Liver (tissue), 9 donors: ENCODE data around the gene MBLAC2. TPM values are rescaled to one million over a fixed set of nuclear protein-coding genes. Genes with fewer than 3 reads are reported as not detected.

ENCODE experiments used
- DNase-seq: peaks from one replicate; pipeline ENCODE4 v3.0.0-alpha.2; 2017; ENCODE audit warnings: low spot score
- H3K27ac ChIP-seq, 2 donors: one replicate each; pipeline ENCODE4 v1.7.0; 2013; ENCODE audit warnings: inconsistent platforms in 2 of 2, low read length in 2 of 2, control low read depth in 1 of 2, low read depth in 1 of 2, mild to moderate bottlenecking in 1 of 2
- H3K27me3 ChIP-seq, 4 donors: one replicate each; pipeline versions ENCODE4 v1.6.1 to v1.7.0; 2013; ENCODE audit warnings: low read length in 3 of 4, inconsistent platforms in 1 of 4, mild to moderate bottlenecking in 1 of 4, moderate library complexity in 1 of 4; ENCODE audit not compliant: control insufficient read depth in 4 of 4, insufficient read depth in 4 of 4
- H3K36me3 ChIP-seq, 4 donors: one replicate each; pipeline versions ENCODE4 v1.6.1 to v1.7.0; 2013; ENCODE audit warnings: low read length in 3 of 4, mild to moderate bottlenecking in 3 of 4, low read depth in 1 of 4, moderate library complexity in 1 of 4; ENCODE audit not compliant: control insufficient read depth in 4 of 4, insufficient read depth in 3 of 4
- H3K4me1 ChIP-seq, 4 donors: one replicate each; pipeline versions ENCODE4 v1.6.1 to v1.7.0; 2013; ENCODE audit warnings: low read length in 3 of 4, mild to moderate bottlenecking in 3 of 4, moderate library complexity in 1 of 4; ENCODE audit not compliant: control insufficient read depth in 4 of 4, insufficient read depth in 4 of 4
- H3K4me3 ChIP-seq, 3 donors: one replicate each; pipeline versions ENCODE4 v1.6.1 to v1.7.0; 2013; ENCODE audit warnings: low read length in 3 of 3, control low read depth in 1 of 3, low read depth in 1 of 3, mild to moderate bottlenecking in 1 of 3
- H3K9ac ChIP-seq, 2 donors: one replicate each; pipeline ENCODE4 v1.7.0; 2013; ENCODE audit warnings: low read length in 2 of 2, mild to moderate bottlenecking in 2 of 2, moderate library complexity in 2 of 2, control low read depth in 1 of 2, low read depth in 1 of 2
- H3K9me3 ChIP-seq, 4 donors: one replicate each; pipeline versions ENCODE4 v1.6.1 to v1.7.0; 2013; ENCODE audit warnings: low read length in 3 of 4; ENCODE audit not compliant: control insufficient read depth in 4 of 4
- EGR1 ChIP-seq, 2 donors: IDR thresholded peaks; 2 replicates each; pipeline ENCODE4 v1.6.1; 2016 to 2018; ENCODE audit warnings: antibody characterized with exemption in 2 of 2, low read depth in 2 of 2
- FOXA1 ChIP-seq: IDR thresholded peaks from 2 replicates; pipeline ENCODE4 v1.6.1; 2016; ENCODE audit warnings: antibody characterized with exemption
- FOXA2 ChIP-seq: IDR thresholded peaks from 2 replicates; pipeline ENCODE4 v1.6.1; 2016; ENCODE audit warnings: antibody characterized with exemption
- GABPA ChIP-seq, 2 donors: IDR thresholded peaks in 1 of 2; conservative IDR thresholded peaks in 1 of 2; 2 replicates each; pipeline ENCODE4 v1.6.1; 2016; ENCODE audit warnings: antibody characterized with exemption in 2 of 2, mild to moderate bottlenecking in 1 of 2, moderate library complexity in 1 of 2
- HNF4A ChIP-seq, 2 donors: conservative IDR thresholded peaks; 2 replicates each; pipeline ENCODE4 v1.6.1; 2016; ENCODE audit warnings: antibody characterized with exemption in 2 of 2, mild to moderate bottlenecking in 2 of 2
- HNF4G ChIP-seq: IDR thresholded peaks from 2 replicates; pipeline ENCODE4 v1.6.1; 2016; ENCODE audit warnings: antibody characterized with exemption
- JUND ChIP-seq, 2 donors: IDR thresholded peaks; 2 replicates each; pipeline ENCODE4 v1.6.1; 2016; ENCODE audit warnings: antibody characterized with exemption in 2 of 2
- NR2F2 ChIP-seq: IDR thresholded peaks from 2 replicates; pipeline ENCODE4 v1.6.1; 2016; ENCODE audit warnings: antibody characterized with exemption
- RAD21 ChIP-seq, 2 donors: IDR thresholded peaks; 2 replicates each; pipeline ENCODE4 v1.6.1; 2016; ENCODE audit warnings: antibody characterized with exemption in 2 of 2, mild to moderate bottlenecking in 2 of 2
- RXRA ChIP-seq, 2 donors: IDR thresholded peaks; 2 replicates each; pipeline ENCODE4 v1.6.1; 2017 to 2018; ENCODE audit warnings: antibody characterized with exemption in 2 of 2, mild to moderate bottlenecking in 1 of 2
- SP1 ChIP-seq: IDR thresholded peaks from 2 replicates; pipeline ENCODE4 v1.6.1; 2018; ENCODE audit warnings: antibody characterized with exemption, mild to moderate bottlenecking
- TAF1 ChIP-seq: conservative IDR thresholded peaks from 2 replicates; pipeline ENCODE4 v1.6.1; 2016; ENCODE audit warnings: antibody characterized with exemption, mild to moderate bottlenecking
- YY1 ChIP-seq: IDR thresholded peaks from 2 replicates; pipeline ENCODE4 v1.6.1; 2016; ENCODE audit warnings: antibody characterized with exemption, mild to moderate bottlenecking
- WGBS: extraction: QIAGEN DNeasy Blood & Tissue Kit; methylation state at CpG from one replicate; pipeline ENCODE4 v1.1.7; 2013; 5-methylcytosine and 5-hydroxymethylcytosine counted together
- polyA plus RNA-seq, 2 donors: library from polyadenylated mRNA; stranded (reverse) in 1 of 2; unstranded in 1 of 2; fragments of 200-250 nt in 1 of 2; fragments of >200 nt in 1 of 2; fragmentation: Nextera tagmentation in 1 of 2; extraction: Ambion mirVana in 1 of 2; gene quantifications; one replicate each; pipeline versions ENCODE4 v1.2.1 to v1.2.3, GENCODE V29; 2013 to 2015
- total RNA-seq, 2 donors: library from RNA; depleted of rRNA; stranded (reverse); fragments of >200 nt; gene quantifications; one replicate each; pipeline ENCODE4 v1.2.3, GENCODE V29; 2014
- TF ChIP-seq, protein P1 (sequence below): IDR thresholded peaks from 2 replicates; pipeline ENCODE4 v1.6.1; 2016; ENCODE audit warnings: antibody characterized with exemption
- TF ChIP-seq, protein P2 (sequence below): IDR thresholded peaks from 2 replicates; pipeline ENCODE4 v1.6.1; 2016; ENCODE audit warnings: antibody characterized with exemption
- TF ChIP-seq, protein P3 (sequence below): IDR thresholded peaks from 2 replicates; pipeline ENCODE4 v1.6.1; 2016; ENCODE audit warnings: antibody characterized with exemption
- TF ChIP-seq, protein P4 (sequence below): fragments of 150-350 bp; IDR thresholded peaks from 2 replicates; pipeline ENCODE4 v1.5.1; 2017; ENCODE audit warnings: improper control_type of control experiment, low read depth, low read length; ENCODE audit not compliant: missing input control
- TF ChIP-seq, protein P5 (sequence below): IDR thresholded peaks from 2 replicates; pipeline ENCODE4 v1.6.1; 2016; ENCODE audit warnings: antibody characterized with exemption, mild to moderate bottlenecking
- donor health status: healthy.
- donor health status: healthy.
- donor health status: healthy.
- donor health status: healthy.
- donor health status: healthy.

The MBLAC2 gene
- total and polyA plus RNA-seq, 4 donors: 2.6 to 4.6 (median 4.0) TPM

DNA sequence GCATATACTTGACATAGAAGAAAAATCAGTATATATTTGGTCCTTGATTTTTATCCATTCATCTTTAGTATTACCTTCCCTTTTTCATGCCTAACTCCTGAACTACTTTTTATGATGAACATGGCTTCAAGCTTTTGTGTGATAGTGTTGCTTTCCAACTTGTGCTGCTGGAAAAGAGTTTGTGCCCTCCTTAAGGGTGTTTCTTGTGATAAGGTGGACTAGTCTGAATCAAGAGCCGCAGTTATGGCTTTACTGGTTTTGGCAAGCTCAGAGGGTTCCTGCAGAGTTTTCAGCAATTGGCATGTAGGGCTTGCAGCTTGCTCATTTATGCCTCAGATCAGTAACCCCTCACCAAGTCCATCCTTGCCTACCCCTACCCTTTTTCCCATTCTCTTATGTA, 20.6 kb upstream of the MBLAC2 start:
- Histone ChIP-seq H3K4me3 (no peak overlapping the region), H3K9me3 (no peaks in the 10 kb centered on the region), H3K27ac (no peak overlapping the region), H3K4me1 (no peaks in the 10 kb centered on the region), H3K27me3 (no peaks in the 10 kb centered on the region), H3K36me3 (no peaks in the 10 kb centered on the region), H3K9ac (no peak overlapping the region)
- 100% methylated on average over 1 of the region's 1 CpG for WGBS
- DNase-seq: no peak
- no peak for TF ChIP-seq EGR1 (IDR thresholded peaks at IDR 0.05; ENCODE audit: low read depth in 2 of 2)
- TF ChIP-seq, protein P1, sequence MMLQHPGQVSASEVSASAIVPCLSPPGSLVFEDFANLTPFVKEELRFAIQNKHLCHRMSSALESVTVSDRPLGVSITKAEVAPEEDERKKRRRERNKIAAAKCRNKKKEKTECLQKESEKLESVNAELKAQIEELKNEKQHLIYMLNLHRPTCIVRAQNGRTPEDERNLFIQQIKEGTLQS: no peak

DNA sequence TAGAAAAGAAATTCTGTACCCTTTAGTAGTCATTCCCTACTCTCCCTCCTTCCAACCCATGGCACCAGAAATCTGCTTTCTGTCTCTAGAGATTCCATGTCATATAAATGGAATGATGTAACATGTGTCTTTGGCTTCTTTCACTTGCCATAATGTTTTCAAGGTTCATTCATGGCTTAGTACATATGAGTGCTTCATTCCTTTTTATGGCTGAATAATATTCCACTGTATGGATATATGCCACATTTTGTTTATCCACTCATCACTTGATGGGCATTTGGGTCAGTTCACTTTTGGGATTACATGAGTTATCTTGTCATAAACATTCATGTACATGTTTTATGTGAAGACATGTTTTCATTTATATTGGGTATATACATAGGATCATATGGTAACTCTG, 19.5 kb upstream of the MBLAC2 start:
- H3K9me3 ChIP-seq: no peaks in the 10 kb centered on the region
- H3K27me3 ChIP-seq: no peaks in the 10 kb centered on the region
- no peak overlapping the region for H3K27ac ChIP-seq
- H3K4me1 ChIP-seq: no peaks in the 10 kb centered on the region
- TF ChIP-seq GABPA (IDR thresholded peaks at IDR 0.05 in 1 of 2, conservative IDR thresholded peaks at IDR 0.05 in 1 of 2): no peak
- no peak for TF ChIP-seq RAD21 (IDR thresholded peaks at IDR 0.05)
- TF ChIP-seq, protein P2, sequence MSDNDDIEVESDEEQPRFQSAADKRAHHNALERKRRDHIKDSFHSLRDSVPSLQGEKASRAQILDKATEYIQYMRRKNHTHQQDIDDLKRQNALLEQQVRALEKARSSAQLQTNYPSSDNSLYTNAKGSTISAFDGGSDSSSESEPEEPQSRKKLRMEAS: no peak
- TF ChIP-seq SP1: no peak
- TF ChIP-seq HNF4A (conservative IDR thresholded peaks at IDR 0.05): no peak
- TF ChIP-seq EGR1 (IDR thresholded peaks at IDR 0.05; ENCODE audit: low read depth in 2 of 2): no peak
- no peak for TF ChIP-seq HNF4G
- no peak for TF ChIP-seq YY1
- TF ChIP-seq RXRA (IDR thresholded peaks at IDR 0.05): no peak
- no peak for TF ChIP-seq FOXA2
- no peak for TF ChIP-seq FOXA1
- no peak for TF ChIP-seq TAF1
- TF ChIP-seq, protein P3, sequence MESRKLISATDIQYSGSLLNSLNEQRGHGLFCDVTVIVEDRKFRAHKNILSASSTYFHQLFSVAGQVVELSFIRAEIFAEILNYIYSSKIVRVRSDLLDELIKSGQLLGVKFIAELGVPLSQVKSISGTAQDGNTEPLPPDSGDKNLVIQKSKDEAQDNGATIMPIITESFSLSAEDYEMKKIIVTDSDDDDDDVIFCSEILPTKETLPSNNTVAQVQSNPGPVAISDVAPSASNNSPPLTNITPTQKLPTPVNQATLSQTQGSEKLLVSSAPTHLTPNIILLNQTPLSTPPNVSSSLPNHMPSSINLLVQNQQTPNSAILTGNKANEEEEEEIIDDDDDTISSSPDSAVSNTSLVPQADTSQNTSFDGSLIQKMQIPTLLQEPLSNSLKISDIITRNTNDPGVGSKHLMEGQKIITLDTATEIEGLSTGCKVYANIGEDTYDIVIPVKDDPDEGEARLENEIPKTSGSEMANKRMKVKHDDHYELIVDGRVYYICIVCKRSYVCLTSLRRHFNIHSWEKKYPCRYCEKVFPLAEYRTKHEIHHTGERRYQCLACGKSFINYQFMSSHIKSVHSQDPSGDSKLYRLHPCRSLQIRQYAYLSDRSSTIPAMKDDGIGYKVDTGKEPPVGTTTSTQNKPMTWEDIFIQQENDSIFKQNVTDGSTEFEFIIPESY: no peak
- TF ChIP-seq, protein P1: no peak
- TF ChIP-seq, protein P4, sequence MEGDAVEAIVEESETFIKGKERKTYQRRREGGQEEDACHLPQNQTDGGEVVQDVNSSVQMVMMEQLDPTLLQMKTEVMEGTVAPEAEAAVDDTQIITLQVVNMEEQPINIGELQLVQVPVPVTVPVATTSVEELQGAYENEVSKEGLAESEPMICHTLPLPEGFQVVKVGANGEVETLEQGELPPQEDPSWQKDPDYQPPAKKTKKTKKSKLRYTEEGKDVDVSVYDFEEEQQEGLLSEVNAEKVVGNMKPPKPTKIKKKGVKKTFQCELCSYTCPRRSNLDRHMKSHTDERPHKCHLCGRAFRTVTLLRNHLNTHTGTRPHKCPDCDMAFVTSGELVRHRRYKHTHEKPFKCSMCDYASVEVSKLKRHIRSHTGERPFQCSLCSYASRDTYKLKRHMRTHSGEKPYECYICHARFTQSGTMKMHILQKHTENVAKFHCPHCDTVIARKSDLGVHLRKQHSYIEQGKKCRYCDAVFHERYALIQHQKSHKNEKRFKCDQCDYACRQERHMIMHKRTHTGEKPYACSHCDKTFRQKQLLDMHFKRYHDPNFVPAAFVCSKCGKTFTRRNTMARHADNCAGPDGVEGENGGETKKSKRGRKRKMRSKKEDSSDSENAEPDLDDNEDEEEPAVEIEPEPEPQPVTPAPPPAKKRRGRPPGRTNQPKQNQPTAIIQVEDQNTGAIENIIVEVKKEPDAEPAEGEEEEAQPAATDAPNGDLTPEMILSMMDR: no peak
- TF ChIP-seq NR2F2: no peak
- TF ChIP-seq, protein P5, sequence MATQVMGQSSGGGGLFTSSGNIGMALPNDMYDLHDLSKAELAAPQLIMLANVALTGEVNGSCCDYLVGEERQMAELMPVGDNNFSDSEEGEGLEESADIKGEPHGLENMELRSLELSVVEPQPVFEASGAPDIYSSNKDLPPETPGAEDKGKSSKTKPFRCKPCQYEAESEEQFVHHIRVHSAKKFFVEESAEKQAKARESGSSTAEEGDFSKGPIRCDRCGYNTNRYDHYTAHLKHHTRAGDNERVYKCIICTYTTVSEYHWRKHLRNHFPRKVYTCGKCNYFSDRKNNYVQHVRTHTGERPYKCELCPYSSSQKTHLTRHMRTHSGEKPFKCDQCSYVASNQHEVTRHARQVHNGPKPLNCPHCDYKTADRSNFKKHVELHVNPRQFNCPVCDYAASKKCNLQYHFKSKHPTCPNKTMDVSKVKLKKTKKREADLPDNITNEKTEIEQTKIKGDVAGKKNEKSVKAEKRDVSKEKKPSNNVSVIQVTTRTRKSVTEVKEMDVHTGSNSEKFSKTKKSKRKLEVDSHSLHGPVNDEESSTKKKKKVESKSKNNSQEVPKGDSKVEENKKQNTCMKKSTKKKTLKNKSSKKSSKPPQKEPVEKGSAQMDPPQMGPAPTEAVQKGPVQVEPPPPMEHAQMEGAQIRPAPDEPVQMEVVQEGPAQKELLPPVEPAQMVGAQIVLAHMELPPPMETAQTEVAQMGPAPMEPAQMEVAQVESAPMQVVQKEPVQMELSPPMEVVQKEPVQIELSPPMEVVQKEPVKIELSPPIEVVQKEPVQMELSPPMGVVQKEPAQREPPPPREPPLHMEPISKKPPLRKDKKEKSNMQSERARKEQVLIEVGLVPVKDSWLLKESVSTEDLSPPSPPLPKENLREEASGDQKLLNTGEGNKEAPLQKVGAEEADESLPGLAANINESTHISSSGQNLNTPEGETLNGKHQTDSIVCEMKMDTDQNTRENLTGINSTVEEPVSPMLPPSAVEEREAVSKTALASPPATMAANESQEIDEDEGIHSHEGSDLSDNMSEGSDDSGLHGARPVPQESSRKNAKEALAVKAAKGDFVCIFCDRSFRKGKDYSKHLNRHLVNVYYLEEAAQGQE: no peak
- no peak for TF ChIP-seq JUND (IDR thresholded peaks at IDR 0.05)
- H3K4me3 ChIP-seq: no peak overlapping the region
- no peak overlapping the region for H3K9ac ChIP-seq
- no peaks in the 10 kb centered on the region for H3K36me3 ChIP-seq
- no peak for DNase-seq
